IPS DF 6.9 (cell line): Measurements from ENCODE around the gene UVRAG.

Source experiments
- DNase-seq: peaks from one replicate; pipeline ENCODE4 v3.0.0-alpha.2; 2013; ENCODE audit warnings: low read depth, low spot score
- H3K27ac ChIP-seq: one replicate; pipeline ENCODE4 v1.5.1; 2013; ENCODE audit warnings: low read length, control low read depth
- H3K27me3 ChIP-seq: 2 replicates; pipeline ENCODE4 v1.6.1; 2013; ENCODE audit warnings: mild to moderate bottlenecking, low read length; ENCODE audit not compliant: control insufficient read depth, insufficient read depth
- H3K36me3 ChIP-seq: 2 replicates; pipeline ENCODE4 v1.6.1; 2013; ENCODE audit warnings: low read length; ENCODE audit not compliant: control insufficient read depth, insufficient read depth
- H3K4me1 ChIP-seq: 2 replicates; pipeline ENCODE4 v1.6.1; 2013; ENCODE audit warnings: low read length; ENCODE audit not compliant: control insufficient read depth, insufficient read depth
- H3K4me3 ChIP-seq: 2 replicates; pipeline ENCODE4 v1.5.1; 2013; ENCODE audit warnings: mild to moderate bottlenecking, low read length
- H3K9me3 ChIP-seq: 2 replicates; pipeline ENCODE4 v1.6.1; 2013; ENCODE audit warnings: low read length, inconsistent platforms; ENCODE audit not compliant: control insufficient read depth, insufficient read depth
- WGBS: extraction: QIAGEN DNeasy Blood & Tissue Kit; methylation state at CpG from one replicate; pipeline ENCODE4 v1.1.7; 2013; ENCODE audit warnings: mixed read lengths, missing lambda C conversion rate; ENCODE audit not compliant: insufficient read length, insufficient coverage; 5-methylcytosine and 5-hydroxymethylcytosine counted together

Gene UVRAG

DNA sequence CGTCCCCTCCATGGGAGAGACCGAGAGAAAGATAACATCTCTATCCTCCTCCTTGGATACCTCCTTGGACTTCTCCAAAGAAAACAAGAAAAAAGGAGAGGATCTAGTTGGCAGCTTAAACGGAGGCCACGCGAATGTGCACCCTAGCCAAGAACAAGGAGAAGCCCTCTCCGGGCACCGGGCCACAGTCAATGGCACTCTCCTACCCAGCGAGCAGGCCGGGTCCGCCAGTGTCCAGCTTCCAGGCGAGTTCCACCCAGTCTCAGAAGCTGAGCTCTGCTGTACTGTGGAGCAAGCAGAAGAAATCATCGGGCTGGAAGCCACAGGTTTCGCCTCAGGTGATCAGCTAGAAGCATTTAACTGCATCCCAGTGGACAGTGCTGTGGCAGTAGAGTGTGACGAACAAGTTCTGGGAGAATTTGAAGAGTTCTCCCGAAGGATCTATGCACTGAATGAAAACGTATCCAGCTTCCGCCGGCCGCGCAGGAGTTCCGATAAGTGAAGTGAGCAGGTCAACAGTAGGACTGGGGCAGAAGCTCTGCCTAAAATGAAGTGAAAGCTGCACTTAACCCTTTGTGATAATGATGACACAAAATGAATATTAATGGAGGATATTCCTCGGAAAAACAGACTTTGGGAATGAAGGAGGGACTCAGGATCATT lies 326.0 kb downstream of the UVRAG start:
- Histone ChIP-seq H3K4me3 (no peak overlapping the region), H3K27ac (no peak overlapping the region), H3K36me3 (0 out of 2 replicates have a peak, but pooled peaks cover 2% of the 10 kb centered on the region), H3K9me3 (no peaks in the 10 kb centered on the region), H3K4me1 (no peaks in the 10 kb centered on the region), H3K27me3 (no peaks in the 10 kb centered on the region)
- no peak for DNase-seq
- no CpG with 5 or more reads among the region's 22 CpGs for WGBS

- no peak overlapping the region for H3K4me3 ChIP-seq
- no peak overlapping the region for H3K27ac ChIP-seq
- H3K4me1 ChIP-seq: no peaks in the 10 kb centered on the region
- H3K27me3 ChIP-seq: no peaks in the 10 kb centered on the region
- 0 out of 2 replicates have a peak, but pooled peaks cover 2% of the 10 kb centered on the region for H3K36me3 ChIP-seq
- H3K9me3 ChIP-seq: no peaks in the 10 kb centered on the region
- no peak for DNase-seq
- no CpG with 5 or more reads among the region's 12 CpGs for WGBS
Measured at GRCh38 chr11:76141901-76142588, 327.0 kb downstream of the UVRAG start.

- H3K27ac ChIP-seq: no peak overlapping the region
- no peaks in the 10 kb centered on the region for H3K4me1 ChIP-seq
- H3K27me3 ChIP-seq: no peaks in the 10 kb centered on the region
- H3K36me3 ChIP-seq: 0 out of 2 replicates have a peak, but pooled peaks cover 2% of the 10 kb centered on the region
- WGBS: no CpG with 5 or more reads among the region's 11 CpGs
- H3K9me3 ChIP-seq: no peaks in the 10 kb centered on the region
- no peak for DNase-seq
- no peak overlapping the region for H3K4me3 ChIP-seq
Measured at GRCh38 chr11:76143274-76143673, 328.3 kb downstream of the UVRAG start.

- WGBS: no CpG with 5 or more reads among the region's 14 CpGs
- no peaks in the 10 kb centered on the region for H3K4me1 ChIP-seq
Measured at GRCh38 chr11:76147106-76147740, 332.2 kb downstream of the UVRAG start.

DNA sequence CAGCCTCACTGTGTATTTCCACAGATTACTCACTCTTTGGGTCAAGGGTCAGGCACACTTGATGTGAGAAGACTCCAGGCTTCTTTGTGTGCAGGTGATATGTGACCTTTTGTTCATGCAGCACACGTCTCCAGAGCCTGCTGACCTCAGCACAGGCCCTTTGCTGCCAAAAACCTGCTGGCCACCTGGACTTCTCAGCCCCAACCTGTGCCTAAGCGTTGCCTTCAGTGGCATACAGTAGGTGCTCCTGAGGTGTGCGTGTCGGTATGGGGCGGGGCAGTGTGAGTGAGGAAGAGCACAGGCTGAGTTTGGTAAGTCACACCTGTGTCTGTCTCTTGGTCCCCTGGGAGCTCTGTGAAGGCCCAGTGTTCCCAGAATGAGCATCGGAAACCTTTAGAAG lies 333.2 kb downstream of the UVRAG start:
- WGBS: no CpG with 5 or more reads among the region's 6 CpGs
- no peak for DNase-seq
- peaks cover 3% of the 10 kb centered on the region; the same call in 1 of the 2 replicates for H3K4me1 ChIP-seq
- no peak overlapping the region for H3K27ac ChIP-seq
- H3K27me3 ChIP-seq: no peaks in the 10 kb centered on the region
- no peak overlapping the region for H3K4me3 ChIP-seq
- no peaks in the 10 kb centered on the region for H3K36me3 ChIP-seq
- H3K9me3 ChIP-seq: no peaks in the 10 kb centered on the region

More at GRCh38 chr11:76147106-76147740, 332.2 kb downstream of the UVRAG start:
- H3K9me3 ChIP-seq: no peaks in the 10 kb centered on the region
- H3K27ac ChIP-seq: no peak overlapping the region
- no peak for DNase-seq
- no peak overlapping the region for H3K4me3 ChIP-seq
- H3K27me3 ChIP-seq: no peaks in the 10 kb centered on the region
- no peaks in the 10 kb centered on the region for H3K36me3 ChIP-seq

DNA sequence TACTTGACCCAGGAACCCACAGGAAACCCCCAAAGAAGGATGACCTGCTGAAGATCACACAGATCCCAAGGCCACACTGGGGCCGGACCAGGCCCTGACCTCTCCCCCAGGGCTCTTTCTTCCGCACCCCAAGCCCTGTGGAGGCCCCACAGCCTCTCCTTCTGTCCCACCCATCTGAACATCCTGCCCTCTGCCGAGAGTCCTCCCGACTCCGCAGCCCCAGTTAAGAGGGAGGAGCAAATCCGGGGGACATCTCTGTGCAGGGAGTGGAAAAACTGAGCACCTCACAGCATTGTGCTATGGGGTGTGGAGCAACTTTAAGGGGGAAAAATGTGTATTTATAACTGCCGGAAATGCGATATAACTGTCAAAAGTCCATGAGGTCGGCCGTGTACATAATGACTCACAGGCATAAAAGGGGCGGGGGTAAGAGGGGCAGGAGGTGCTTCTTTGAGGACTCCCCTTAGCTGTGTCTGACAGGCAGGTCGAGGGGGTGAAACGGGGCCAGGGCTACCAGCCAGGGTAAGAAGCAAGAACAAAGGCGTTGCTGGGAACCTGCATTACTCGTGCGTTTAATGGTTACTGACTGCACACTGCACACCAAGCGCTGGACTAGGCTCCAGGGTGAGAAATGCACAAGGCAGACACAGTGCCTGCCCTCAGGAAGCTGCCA lies 334.1 kb downstream of the UVRAG start:
- DNase-seq: no peak
- H3K9me3 ChIP-seq: no peaks in the 10 kb centered on the region

GRCh38 chr11:76149713-76150112 lies 334.7 kb downstream of the UVRAG start:
- H3K36me3 ChIP-seq: no peaks in the 10 kb centered on the region
- H3K27ac ChIP-seq: no peak overlapping the region
- no CpG with 5 or more reads among the region's 6 CpGs for WGBS
- no peaks in the 10 kb centered on the region for H3K9me3 ChIP-seq
- no peak overlapping the region for H3K4me3 ChIP-seq
- no peaks in the 10 kb centered on the region for H3K27me3 ChIP-seq
- H3K4me1 ChIP-seq: peaks cover 3% of the 10 kb centered on the region; the same call in 1 of the 2 replicates
- no peak for DNase-seq

More for the DNA sequence above, 334.1 kb downstream of the UVRAG start:
- WGBS: no CpG with 5 or more reads among the region's 17 CpGs
- Histone ChIP-seq H3K36me3 (no peaks in the 10 kb centered on the region), H3K4me1 (peaks cover 3% of the 10 kb centered on the region; the same call in 1 of the 2 replicates), H3K27me3 (no peaks in the 10 kb centered on the region), H3K27ac (no peak overlapping the region), H3K4me3 (no peak overlapping the region)

- Histone ChIP-seq H3K4me1 (peaks cover 3% of the 10 kb centered on the region; the same call in 1 of the 2 replicates), H3K4me3 (no peak overlapping the region), H3K27ac (no peak overlapping the region), H3K36me3 (no peaks in the 10 kb centered on the region), H3K9me3 (no peaks in the 10 kb centered on the region), H3K27me3 (no peaks in the 10 kb centered on the region)
- no CpG with 5 or more reads among the region's 4 CpGs for WGBS
- DNase-seq: no peak
Measured at GRCh38 chr11:76150141-76150540, 335.1 kb downstream of the UVRAG start.

DNA sequence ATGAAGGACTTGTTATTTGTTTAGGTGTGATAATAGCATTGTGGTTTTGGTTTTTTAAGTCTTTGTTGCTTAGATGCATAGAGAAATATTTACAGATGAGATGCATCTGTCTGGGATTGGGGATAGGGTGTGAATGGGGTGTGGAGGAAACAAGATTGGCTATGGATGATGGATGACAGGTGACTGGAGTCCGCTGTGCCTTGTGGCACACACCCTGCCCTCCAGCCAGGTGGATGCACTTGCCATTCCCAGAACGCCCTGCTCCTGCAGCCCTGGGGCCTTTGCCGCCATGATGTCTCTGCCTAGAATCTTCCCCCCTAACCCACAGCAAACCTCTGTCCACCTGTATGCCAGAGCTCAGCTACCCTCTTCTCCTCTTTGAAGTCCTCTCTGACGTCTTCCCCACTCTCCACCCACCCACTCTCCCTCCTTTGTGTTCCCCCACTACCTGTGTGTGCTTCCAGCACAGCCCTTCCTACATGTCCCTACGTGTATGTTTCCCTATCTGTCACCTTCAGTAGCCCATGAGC lies 336.6 kb downstream of the UVRAG start:
- Histone ChIP-seq H3K4me3 (no peak overlapping the region), H3K27ac (no peak overlapping the region), H3K4me1 (peaks cover 3% of the 10 kb centered on the region; the same call in 1 of the 2 replicates), H3K27me3 (no peaks in the 10 kb centered on the region), H3K9me3 (no peaks in the 10 kb centered on the region), H3K36me3 (no peaks in the 10 kb centered on the region)
- no peak for DNase-seq
- no CpG with 5 or more reads among the region's 5 CpGs for WGBS
